ENCODE measurements around the gene KCNMA1. TPM values are rescaled to one million over a fixed set of nuclear protein-coding genes. Genes with fewer than 3 reads are reported as not detected.

KCNMA1 gene
- total and polyA plus RNA-seq, 10 of the 15 experiments (the other 5 are each of a cell fraction or from before 2014, with no cell fraction given): 8.5 to 77.0 (median 21.3) TPM

DNA sequence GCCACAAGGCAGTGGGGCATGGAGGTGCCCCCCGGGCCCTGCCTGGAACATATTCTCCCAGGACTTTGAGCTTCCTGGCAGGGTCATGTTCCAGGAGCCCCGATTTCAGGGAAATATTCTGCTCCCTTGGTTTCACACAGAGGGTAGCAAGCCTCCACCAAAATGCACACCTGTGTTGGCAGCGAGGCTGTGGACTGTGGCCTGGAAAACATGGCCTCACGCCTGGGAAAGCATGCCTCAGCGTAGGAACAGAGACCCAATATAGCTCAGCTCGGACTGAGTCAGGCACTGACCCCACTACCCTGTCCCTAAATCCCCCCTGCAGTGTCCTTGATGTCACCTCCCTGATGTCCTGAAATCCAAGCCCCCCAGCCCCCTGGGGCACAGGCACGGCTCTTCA, 92.0 kb downstream of the KCNMA1 start (continued):
- TF ChIP-seq RUNX3 (IDR thresholded peaks at IDR 0.05; ENCODE audit: low read length) (no peak), CTCF (IDR thresholded peaks at IDR 0.05 in 2 of 3, conservative IDR thresholded peaks at IDR 0.05 in 1 of 3; ENCODE audit: control insufficient read depth in 2 of 3, extremely low read depth in 1 of 3, insufficient read depth in 1 of 3, low read depth in 3 of 3, low read length in 3 of 3) (no peak), EP300 (IDR thresholded peaks at IDR 0.05; ENCODE audit: borderline replicate concordance in 1 of 2, control insufficient read depth in 1 of 2, low read depth in 2 of 2, low read length in 2 of 2) (no peak), MEF2A (IDR thresholded peaks at IDR 0.05; ENCODE audit: insufficient read depth, low read depth, low read length) (no peak), ZBED1 (IDR thresholded peaks at IDR 0.05; ENCODE audit: borderline replicate concordance) (no peak), TARDBP (IDR thresholded peaks at IDR 0.05; ENCODE audit: borderline replicate concordance) (no peak), TCF7 (IDR thresholded peaks at IDR 0.05; ENCODE audit: borderline replicate concordance) (no peak), SRF (IDR thresholded peaks at IDR 0.05; ENCODE audit: low read depth in 2 of 2, low read length in 2 of 2) (no peak), TCF12 (IDR thresholded peaks at IDR 0.05; ENCODE audit: low read depth, low read length) (no peak), ZSCAN29 (IDR thresholded peaks at IDR 0.05) (no peak)

DNA sequence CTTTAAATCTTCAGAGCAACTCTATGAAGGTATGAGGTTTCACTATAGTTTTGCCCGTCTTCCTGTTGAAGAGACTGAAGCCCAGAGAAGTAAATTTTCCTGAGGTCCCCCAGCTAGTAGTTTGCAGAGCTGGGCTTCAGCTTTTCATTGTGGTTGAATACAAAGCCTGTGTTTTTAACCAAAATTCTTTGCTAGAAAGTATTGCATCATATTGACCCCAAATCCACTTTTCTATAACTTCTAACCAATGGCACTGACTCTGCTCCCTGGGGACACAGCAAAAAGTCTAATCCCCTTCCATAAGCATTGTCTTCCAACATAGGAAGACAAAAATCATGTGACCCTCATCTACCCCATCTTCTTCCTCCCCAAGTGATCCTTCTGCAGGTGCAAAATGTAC, 93.0 kb downstream of the KCNMA1 start:
- H4K20me1 ChIP-seq (ENCODE audit: control insufficient read depth, insufficient read depth): no peaks in the 10 kb centered on the region
- H3K27ac ChIP-seq (ENCODE audit: control insufficient read depth, insufficient read depth): no peak overlapping the region
- H3K9me3 ChIP-seq (replicated peaks; ENCODE audit: control insufficient read depth, insufficient read depth, low read length): no peaks in the 10 kb centered on the region
- no peak overlapping the region for H2AFZ ChIP-seq (ENCODE audit: control insufficient read depth, low read depth, low read length)
- DNase-seq (ENCODE audit: low read depth, low spot score) (no peak), ATAC-seq (no peak), FAIRE-seq (no peak)
- CTCF ChIA-PET: interaction anchor here (1.0 to 3.4 kb wide), 4 partner anchors 8 to 20 kb away, joined by 3 to 16 read pairs (median 4); no protein-coding TSS in a partner anchor
- in situ Hi-C loops (cut with MboI): no loop called here
- SMC1A ChIA-PET (ENCODE audit: uncharacterized antibody, unreplicated experiment): interaction anchor here (1.1 to 2.1 kb wide), 5 partner anchors 8 to 57 kb away, joined by 3 to 10 read pairs (median 6); no protein-coding TSS in a partner anchor
- no peak overlapping the region for H3K4me3 ChIP-seq
- H3K79me2 ChIP-seq (ENCODE audit: control insufficient read depth, insufficient read depth, low read length): no peaks in the 10 kb centered on the region
- no peak overlapping the region for H3K4me2 ChIP-seq (ENCODE audit: control insufficient read depth, insufficient read depth)
- intact Hi-C loops (cut with micrococcal nuclease; ENCODE audit: unreplicated experiment): no loop called here
- H3K27me3 ChIP-seq (replicated peaks in 1 of 2; ENCODE audit: control insufficient read depth in 2 of 2, insufficient read depth in 2 of 2, low read length in 1 of 2): no peaks in the 10 kb centered on the region
- POLR2A ChIA-PET: interaction anchor here (1.0 to 1.3 kb wide), 2 partner anchors 11 to 15 kb away, joined by 4 to 7 read pairs; no protein-coding TSS in a partner anchor
- WGBS (ENCODE audit: insufficient coverage, insufficient replicate concordance, low lambda C conversion rate, missing lambda C conversion rate): 87% methylated on average over 1 of the region's 1 CpG
- no peaks in the 10 kb centered on the region for H3K4me1 ChIP-seq (ENCODE audit: control insufficient read depth, insufficient read depth, low read length)
- BruUV-seq (replicated peaks): no TSS peak
- H3K36me3 ChIP-seq (ENCODE audit: control insufficient read depth in 2 of 2, insufficient read depth in 2 of 2, low read length in 1 of 2): no peaks in the 10 kb centered on the region; a peak in 1 of 4 replicates
- RAD21 ChIA-PET (ENCODE audit: unreplicated experiment): interaction anchor here (0.7 to 1.7 kb wide), 5 partner anchors 10 to 160 kb away, joined by 3 to 5 read pairs (median 3); no protein-coding TSS in a partner anchor
- H3K9ac ChIP-seq (ENCODE audit: control insufficient read depth, insufficient read depth, low read length): no peak overlapping the region
- TF ChIP-seq, protein P1, sequence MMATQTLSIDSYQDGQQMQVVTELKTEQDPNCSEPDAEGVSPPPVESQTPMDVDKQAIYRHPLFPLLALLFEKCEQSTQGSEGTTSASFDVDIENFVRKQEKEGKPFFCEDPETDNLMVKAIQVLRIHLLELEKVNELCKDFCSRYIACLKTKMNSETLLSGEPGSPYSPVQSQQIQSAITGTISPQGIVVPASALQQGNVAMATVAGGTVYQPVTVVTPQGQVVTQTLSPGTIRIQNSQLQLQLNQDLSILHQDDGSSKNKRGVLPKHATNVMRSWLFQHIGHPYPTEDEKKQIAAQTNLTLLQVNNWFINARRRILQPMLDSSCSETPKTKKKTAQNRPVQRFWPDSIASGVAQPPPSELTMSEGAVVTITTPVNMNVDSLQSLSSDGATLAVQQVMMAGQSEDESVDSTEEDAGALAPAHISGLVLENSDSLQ (IDR thresholded peaks at IDR 0.05): no peak
- no peak for TF ChIP-seq KDM1A (IDR thresholded peaks at IDR 0.05; ENCODE audit: borderline replicate concordance)
- TF ChIP-seq NR2C2 (IDR thresholded peaks at IDR 0.05; ENCODE audit: borderline replicate concordance, control insufficient read depth, insufficient read length, low read depth): no peak
- no peak for TF ChIP-seq SMAD5 (IDR thresholded peaks at IDR 0.05; ENCODE audit: low read depth)
- TF ChIP-seq E2F8 (IDR thresholded peaks at IDR 0.05; ENCODE audit: low read depth, partially characterized antibody): no peak
- TF ChIP-seq ZNF24 (IDR thresholded peaks at IDR 0.05): no peak
- TF ChIP-seq ATF2 (IDR thresholded peaks at IDR 0.05; ENCODE audit: low read length): no peak
